Adrenal gland (tissue), 12 donors: ENCODE data around the gene GSTO2. TPM values are rescaled to one million over a fixed set of nuclear protein-coding genes. Genes with fewer than 3 reads are reported as not detected.

Source experiments
- DNase-seq, 7 donors: peaks; one replicate each; pipeline ENCODE4 v3.0.0-alpha.2; 2019 to 2020
- H3K27ac ChIP-seq, 5 donors: fragments of 200-600 bp; sonication (generic) in 4 of 5; 1 replicate in 3 of 5; 2 replicates in 2 of 5; pipeline versions ENCODE4 v1.5.1 to v1.8.0; 2016 to 2020; ENCODE audit warnings: mild to moderate bottlenecking in 1 of 5
- H3K27me3 ChIP-seq: fragments of 200-600 bp; 2 replicates; pipeline ENCODE4 v1.8.0; 2021
- H3K36me3 ChIP-seq, 2 donors: fragments of 200-600 bp; replicated peaks in 1 of 2; 1 replicate in 1 of 2; 2 replicates in 1 of 2; pipeline versions ENCODE4 v1.5.1 to v1.8.0; 2018 to 2022
- H3K4me1 ChIP-seq, 2 donors: fragments of 200-600 bp; replicated peaks in 1 of 2; 1 replicate in 1 of 2; 2 replicates in 1 of 2; pipeline versions ENCODE4 v1.5.1 to v1.8.0; 2018 to 2021
- H3K4me3 ChIP-seq, 4 donors: fragments of 200-600 bp; sonication (generic) in 3 of 4; one replicate each; pipeline ENCODE4 v1.5.1; 2016 to 2018
- H3K9me3 ChIP-seq, 3 donors: fragments of 200-600 bp; sonication (generic) in 1 of 3; replicated peaks in 1 of 3; 1 replicate in 2 of 3; 2 replicates in 1 of 3; pipeline versions ENCODE4 v1.5.1 to v1.8.0; 2016 to 2021
- CTCF ChIP-seq, 6 experiments: fragments of 450-650 bp in 4 of 6; fragments of 200-600 bp in 2 of 6; sonication (generic) in 1 of 6; IDR thresholded peaks; 1 replicate in 5 of 6; 2 replicates in 1 of 6; pipeline versions ENCODE4 v1.5.1 to v1.8.0; 2016 to 2021; ENCODE audit warnings: antibody characterized with exemption in 6 of 6, mild to moderate bottlenecking in 2 of 6, moderate library complexity in 1 of 6
- POLR2A ChIP-seq, 2 donors: fragments of 450-650 bp; IDR thresholded peaks; one replicate each; pipeline ENCODE4 v1.6.1; 2017; ENCODE audit warnings: antibody characterized with exemption in 2 of 2, mild to moderate bottlenecking in 2 of 2, moderate library complexity in 1 of 2
- WGBS, 4 donors: extraction: QIAGEN DNeasy Blood & Tissue Kit in 2 of 4; methylation state at CpG; one replicate each; pipeline versions ENCODE4 v1.1.5 to v1.1.7; 2013 to 2017; 5-methylcytosine and 5-hydroxymethylcytosine counted together
- intact Hi-C, 2 donors: fragments of 100-400 bp; cut with DNase I; formaldehyde crosslinking; loops; one replicate each; pipeline versions ENCODE4 v1.14.1 to v1.15.0; 2022 to 2023
- polyA plus RNA-seq, 3 donors: library from polyadenylated mRNA; stranded (reverse); fragments of 200-250 nt in 2 of 3; fragments of 350-450 nt in 1 of 3; fragmentation: Illumina TruSeq in 1 of 3; extraction: RNeasy Lipid Tissue Mini Kit (QIAGEN cat#74804) in 1 of 3; gene quantifications; one replicate each; pipeline ENCODE4 v1.2.3, GENCODE V29; 2013 to 2014
- total RNA-seq, 9 donors: library from RNA; depleted of rRNA in 4 of 9; stranded (reverse); fragments of >200 nt in 4 of 9; fragments of 120-200 nt in 1 of 9; fragmentation: NEBNext Ultra II Directional in 1 of 9; extraction: Animal tissue kit (Norgen Biotek cat#: 25700) in 1 of 9; gene quantifications; one replicate each; pipeline versions ENCODE4 v1.1.0 to v1.2.4, GENCODE V29; 2013 to 2023
- donor health status: healthy with polysubstance abuse.
- donor health status: Bipolar disorder and iron deficiency.
- donor health status: DM: yes; HTN: yes; CAD: no.
- donor health status: DM: no; HTN: no; CAD: no.
- donor health status: DM: no; HTN: no; CAD: no.
- donor health status: DM: yes; HTN: yes; CAD: no.

Gene GSTO2
- total and polyA plus RNA-seq, 12 donors = 3.7 to 15.3 (median 7.3) TPM

GRCh38 chr10:104318326-104318725 lies 49.3 kb downstream of the GSTO2 start:
- 88 to 99% (median 94%) methylated on average over 5 of the region's 5 CpGs for WGBS, 4 donors
- Histone ChIP-seq H3K4me3 (no peak overlapping the region), H3K36me3 (peaks cover 0 to 26% of the 10 kb centered on the region in 2 donors), H3K27me3 (no peaks in the 10 kb centered on the region), H3K9me3 (no peaks in the 10 kb centered on the region), H3K4me1 (peaks cover 13 to 44% of the 10 kb centered on the region in 2 donors), H3K27ac (peak overlapping the region in 1 of 5 donors; percentile 60)
- intact Hi-C loops = no loop called here
- TF ChIP-seq CTCF (IDR thresholded peaks at IDR 0.05) = no peak
- no peak for TF ChIP-seq POLR2A (IDR thresholded peaks at IDR 0.05)
- peak in 1 of 7 donors; percentile 4 for DNase-seq

- TF ChIP-seq CTCF (IDR thresholded peaks at IDR 0.05) (no peak), POLR2A (IDR thresholded peaks at IDR 0.05) (no peak)
- DNase-seq = peak in 1 of 7 donors; percentile 33
- no peak overlapping the region for H3K4me3 ChIP-seq
- H3K27me3 ChIP-seq = no peaks in the 10 kb centered on the region
- WGBS, 4 donors = 67 to 73% (median 69%) methylated on average over 14 to 19 of the region's 19 CpGs
- H3K4me1 ChIP-seq = peaks cover 13 to 52% of the 10 kb centered on the region in 2 donors
- intact Hi-C loops = no loop called here
- peak overlapping the region in 2 of 5 donors; percentile 38 to 60 for H3K27ac ChIP-seq
- H3K36me3 ChIP-seq = peaks cover 0 to 18% of the 10 kb centered on the region in 2 donors
- H3K9me3 ChIP-seq = no peaks in the 10 kb centered on the region
These were observed 50.1 kb downstream of the GSTO2 start for GRCh38 chr10:104318810-104319741.

GRCh38 chr10:104321226-104321625 lies 52.2 kb downstream of the GSTO2 start:
- intact Hi-C loops = no loop called here
- DNase-seq = no peak
- H3K36me3 ChIP-seq = no peaks in the 10 kb centered on the region
- no peak overlapping the region for H3K4me3 ChIP-seq
- whole genome bisulfite sequencing, 4 donors = 63 to 78% (median 67%) methylated on average over 5 to 6 of the region's 6 CpGs
- no peaks in the 10 kb centered on the region for H3K9me3 ChIP-seq
- H3K27me3 ChIP-seq = no peaks in the 10 kb centered on the region
- H3K4me1 ChIP-seq = peaks cover 18 to 67% of the 10 kb centered on the region in 2 donors
- TF ChIP-seq POLR2A (IDR thresholded peaks at IDR 0.05) (no peak), CTCF (IDR thresholded peaks at IDR 0.05) (no peak)
- H3K27ac ChIP-seq = peak overlapping the region in 2 of 5 donors; percentile 17 to 38

GRCh38 chr10:104321725-104322415 lies 52.9 kb downstream of the GSTO2 start:
- WGBS, 4 donors = 63 to 82% (median 75%) methylated on average over 8 of the region's 8 CpGs
- Histone ChIP-seq H3K9me3 (no peaks in the 10 kb centered on the region), H3K4me1 (peaks cover 23 to 73% of the 10 kb centered on the region in 2 donors), H3K27ac (peak overlapping the region in 2 of 5 donors; percentile 37 to 88), H3K36me3 (no peaks in the 10 kb centered on the region), H3K27me3 (no peaks in the 10 kb centered on the region), H3K4me3 (no peak overlapping the region)
- no peak for TF ChIP-seq POLR2A (IDR thresholded peaks at IDR 0.05)
- no peak for TF ChIP-seq CTCF (IDR thresholded peaks at IDR 0.05)
- no peak for DNase-seq
- intact Hi-C loops = no loop called here
